Measurements from ENCODE around the gene OGG1. TPM values are rescaled to one million over a fixed set of nuclear protein-coding genes. Genes with fewer than 3 reads are reported as not detected.
A peak's percentile ranks its signal among the peaks of the same experiment; 100 is the strongest.

OGG1 gene
- total RNA-seq, 1 donor from 2014 or later, result 23.5 TPM

- DNase-seq, result no peak
Observed at GRCh38 chr3:9786209-9786739, 36.5 kb downstream of the OGG1 start.

- DNase-seq, result no peak
Observed at GRCh38 chr3:9786825-9787669, 37.3 kb downstream of the OGG1 start.

GRCh38 chr3:9787714-9788113, 38.0 kb downstream of the OGG1 start:
- no peak for DNase-seq

- no peak for DNase-seq
Observed at GRCh38 chr3:9791127-9791526, 41.4 kb downstream of the OGG1 start.

GRCh38 chr3:9791790-9792404, 42.1 kb downstream of the OGG1 start:
- DNase-seq, result no peak

- DNase-seq, result peak; percentile 97
Observed at GRCh38 chr3:9792405-9793160, 42.8 kb downstream of the OGG1 start, which contains the start of the genes ARPC4 and TADA3. TSS of gene ARPC4 (plus strand) at chr3:9793082. CDS start at chr3:9793122, 40 bp downstream. TSS of gene TADA3 (minus strand) at chr3:9792473. CDS start at chr3:9791466, 1,007 bp downstream.

- DNase-seq, result no peak
Observed at GRCh38 chr3:9793161-9793781, 43.5 kb downstream of the OGG1 start.

- no peak for DNase-seq
Observed at GRCh38 chr3:9794400-9794799, 44.6 kb downstream of the OGG1 start.

GRCh38 chr3:9795207-9795606, 45.5 kb downstream of the OGG1 start:
- no peak for DNase-seq

GRCh38 chr3:9797196-9797945, 47.6 kb downstream of the OGG1 start:
- DNase-seq, result no peak

GRCh38 chr3:9800529-9800928, 50.8 kb downstream of the OGG1 start:
- DNase-seq, result no peak

GRCh38 chr3:9803494-9803893, 53.7 kb downstream of the OGG1 start:
- DNase-seq, result no peak

- no peak for DNase-seq
Observed at GRCh38 chr3:9804996-9805395, 55.2 kb downstream of the OGG1 start.

GRCh38 chr3:9806137-9806536, 56.4 kb downstream of the OGG1 start:
- DNase-seq, result no peak

Other genes with a start within 250 kb of the OGG1 start
- gene LHFPL4, start 196.1 kb upstream of the OGG1 start, total RNA-seq, result not detected
- gene MTMR14, start 100.4 kb upstream of the OGG1 start, total RNA-seq, result 21.1 TPM
- gene CPNE9, start 46.1 kb upstream of the OGG1 start, total RNA-seq, result 0.39 TPM
- gene BRPF1, start 18.2 kb upstream of the OGG1 start, total RNA-seq, result 12.0 TPM
- 24.6 TPM for gene CAMK1, start 20.0 kb downstream of the OGG1 start, total RNA-seq
- gene TADA3, start 42.5 kb downstream of the OGG1 start, total RNA-seq, result 20.8 TPM
- 77.7 TPM for gene ARPC4, start 43.1 kb downstream of the OGG1 start, total RNA-seq
- 64.3 TPM for gene TTLL3, start 60.3 kb downstream of the OGG1 start, total RNA-seq
- gene RPUSD3, start 94.1 kb downstream of the OGG1 start, total RNA-seq, result 18.1 TPM
- gene CIDEC, start 130.3 kb downstream of the OGG1 start, total RNA-seq, result 29.4 TPM
- 16.3 TPM for gene JAGN1, start 140.7 kb downstream of the OGG1 start, total RNA-seq
- gene IL17RE, start 152.9 kb downstream of the OGG1 start, total RNA-seq, result 6.3 TPM
- gene IL17RC, start 167.1 kb downstream of the OGG1 start, total RNA-seq, result 22.2 TPM
- 25.8 TPM for gene CRELD1, start 183.9 kb downstream of the OGG1 start, total RNA-seq
- 1.2 TPM for gene PRRT3, start 202.5 kb downstream of the OGG1 start, total RNA-seq
- gene EMC3, start 236.9 kb downstream of the OGG1 start, total RNA-seq, result 33.6 TPM

Measured in skin of body (tissue), 2 donors.